VCaP (cell line): ENCODE data around the gene RXRA.

Experiments
- H3K27ac ChIP-seq: fragments of 450-650 bp; 2 replicates; pipeline ENCODE4 v1.5.1; 2017
- CTCF ChIP-seq: fragments of 450-650 bp; conservative IDR thresholded peaks from 2 replicates; pipeline ENCODE4 v1.5.1; 2017; ENCODE audit warnings: mild to moderate bottlenecking, moderate library complexity

RXRA gene

GRCh38 chr9:134429007-134429406, 102.8 kb downstream of the RXRA start:
- no peak for TF ChIP-seq CTCF
- H3K27ac ChIP-seq = no peak overlapping the region

GRCh38 chr9:134429481-134429880, 103.2 kb downstream of the RXRA start:
- no peak overlapping the region for H3K27ac ChIP-seq
- TF ChIP-seq CTCF = no peak

GRCh38 chr9:134431095-134431494, 104.8 kb downstream of the RXRA start:
- no peak for TF ChIP-seq CTCF
- peak overlapping the region; percentile 15; the same call in 1 of the 2 replicates for H3K27ac ChIP-seq

GRCh38 chr9:134431626-134432025, 105.4 kb downstream of the RXRA start:
- H3K27ac ChIP-seq = peak overlapping the region; percentile 96; the same call in 1 of the 2 replicates
- no peak for TF ChIP-seq CTCF

GRCh38 chr9:134432471-134432870, 106.2 kb downstream of the RXRA start:
- peak overlapping the region; percentile 96 for H3K27ac ChIP-seq
- no peak for TF ChIP-seq CTCF

GRCh38 chr9:134433101-134433500, 106.8 kb downstream of the RXRA start:
- peak overlapping the region; percentile 96 for H3K27ac ChIP-seq
- TF ChIP-seq CTCF = no peak

GRCh38 chr9:134433909-134434882, 107.9 kb downstream of the RXRA start:
- TF ChIP-seq CTCF = no peak
- peak overlapping the region; percentile 96 for H3K27ac ChIP-seq
